Measurements from ENCODE around the gene FASTKD2.

GRCh38 chr2:206774871-206775270 is 9.5 kb downstream of the FASTKD2 start:
- no peak for TF ChIP-seq POLR2AphosphoS5 (IDR thresholded peaks at IDR 0.05)
- no peak for TF ChIP-seq CTCF (IDR thresholded peaks at IDR 0.05)

All from prostate gland (tissue), 2 donors.